Left lung (tissue), 10 donors: ENCODE results near the gene HORMAD2. TPM values are rescaled to one million over a fixed set of nuclear protein-coding genes. Genes with fewer than 3 reads are reported as not detected.
"Not testable (repeated sequence)": the region's sequence is repeated elsewhere in the genome, so short reads cannot be mapped to it uniquely, and the experiment has no call there.

Experiments used
- ATAC-seq: fragments of 200-7000 bp; cut with Tn5 transposase; one replicate; pipeline ENCODE4 v1.9.1; 2020; ENCODE audit warnings: moderate library complexity
- DNase-seq, 4 donors: peaks; one replicate each; pipeline ENCODE4 v3.0.0-alpha.2; 2013 to 2020
- H3K27ac ChIP-seq, 2 donors: fragments of 200-600 bp; sonication (generic) in 1 of 2; one replicate each; pipeline versions ENCODE4 v1.5.0 to v1.8.0; 2020 to 2021
- H3K27me3 ChIP-seq, 2 donors: fragments of 200-600 bp; sonication (generic) in 1 of 2; one replicate each; pipeline versions ENCODE4 v1.5.0 to v1.8.0; 2020 to 2021
- H3K36me3 ChIP-seq, 2 donors: fragments of 200-600 bp; sonication (generic) in 1 of 2; one replicate each; pipeline versions ENCODE4 v1.5.0 to v1.8.0; 2020 to 2021
- H3K4me1 ChIP-seq, 2 donors: fragments of 200-600 bp; one replicate each; pipeline ENCODE4 v1.8.0; 2021
- H3K4me3 ChIP-seq, 2 donors: fragments of 200-600 bp; sonication (generic) in 1 of 2; one replicate each; pipeline versions ENCODE4 v1.5.0 to v1.8.0; 2020 to 2021; ENCODE audit warnings: mild to moderate bottlenecking in 1 of 2
- H3K9me3 ChIP-seq, 2 donors: fragments of 200-600 bp; sonication (generic) in 1 of 2; one replicate each; pipeline versions ENCODE4 v1.5.0 to v1.8.0; 2020 to 2021
- CTCF ChIP-seq, 2 donors: fragments of 200-600 bp; sonication (generic) in 1 of 2; IDR thresholded peaks; one replicate each; pipeline versions ENCODE4 v1.5.0 to v1.8.0; 2021; ENCODE audit warnings: antibody characterized with exemption in 2 of 2
- intact Hi-C, 2 donors: fragments of 100-400 bp; cut with DNase I; formaldehyde crosslinking; loops; one replicate each; pipeline versions ENCODE4 v1.11.2 to v1.14.2; 2022
- polyA plus RNA-seq, 6 donors: library from polyadenylated mRNA; unstranded; fragments of 120-200 nt; gene quantifications; one replicate each; pipeline ENCODE4 v1.2.1, GENCODE V29; 2013; ENCODE audit not compliant: insufficient read length in 6 of 6
- total RNA-seq, 2 donors: library from RNA; stranded (reverse); fragmentation: NEBNext Ultra II Directional; extraction: Animal tissue kit (Norgen Biotek cat#: 25700); gene quantifications; one replicate each; pipeline ENCODE4 v1.2.1, GENCODE V29; 2021
- donor health status: DM: no; HTN: yes; CAD: no.
- donor health status: DM: no; HTN: no; CAD: no.

HORMAD2 gene
- total and polyA plus RNA-seq, 8 donors, result 0.13 to 0.74 (median 0.20) TPM; not detected in 2

- no peak for DNase-seq
- no peak for TF ChIP-seq CTCF (IDR thresholded peaks at IDR 0.05)
- H3K27ac ChIP-seq, result no peak overlapping the region
Measured at GRCh38 chr22:30054764-30055069, 25.5 kb upstream of the HORMAD2 start.

GRCh38 chr22:30056015-30056414 lies 24.2 kb upstream of the HORMAD2 start:
- Histone ChIP-seq H3K27ac (no peak overlapping the region), H3K4me1 (no peaks in the 10 kb centered on the region), H3K4me3 (no peak overlapping the region), H3K9me3 (peaks cover 0 to 4% of the 10 kb centered on the region in 2 donors), H3K36me3 (no peaks in the 10 kb centered on the region), H3K27me3 (no peaks in the 10 kb centered on the region)
- no peak for TF ChIP-seq CTCF (IDR thresholded peaks at IDR 0.05)
- intact Hi-C loops, result no loop called here
- DNase-seq (peak in 1 of 4 donors; percentile 24), ATAC-seq (peak; percentile 92)

More at GRCh38 chr22:30054764-30055069, 25.5 kb upstream of the HORMAD2 start:
- H3K27me3 ChIP-seq, result no peaks in the 10 kb centered on the region
- H3K9me3 ChIP-seq, result peaks cover 0 to 4% of the 10 kb centered on the region in 2 donors
- H3K4me1 ChIP-seq, result no peaks in the 10 kb centered on the region
- no peaks in the 10 kb centered on the region for H3K36me3 ChIP-seq
- ATAC-seq, result no peak
- no peak overlapping the region for H3K4me3 ChIP-seq
- intact Hi-C loops, result no loop called here

GRCh38 chr22:30057375-30057774 lies 22.9 kb upstream of the HORMAD2 start:
- Histone ChIP-seq H3K4me1 (no peaks in the 10 kb centered on the region), H3K4me3 (no peak overlapping the region), H3K27me3 (no peaks in the 10 kb centered on the region), H3K9me3 (peaks cover 0 to 4% of the 10 kb centered on the region in 2 donors), H3K27ac (no peak overlapping the region), H3K36me3 (no peaks in the 10 kb centered on the region)
- intact Hi-C loops, result no loop called here
- no peak for ATAC-seq
- TF ChIP-seq CTCF (IDR thresholded peaks at IDR 0.05), result no peak
- no peak for DNase-seq

- H3K27ac ChIP-seq, H3K27me3 ChIP-seq, ATAC-seq, H3K4me1 ChIP-seq, intact Hi-C loops, H3K4me3 ChIP-seq, DNase-seq, H3K36me3 ChIP-seq: not testable (repeated sequence)
- H3K9me3 ChIP-seq, result peaks cover 0 to 13% of the 10 kb centered on the region in 2 donors
Measured at GRCh38 chr22:30059346-30060020, 20.8 kb upstream of the HORMAD2 start.

GRCh38 chr22:30061094-30061493 lies 19.2 kb upstream of the HORMAD2 start:
- H3K27ac ChIP-seq, DNase-seq, ATAC-seq, H3K36me3 ChIP-seq, H3K27me3 ChIP-seq, intact Hi-C loops, H3K4me1 ChIP-seq, H3K4me3 ChIP-seq: not testable (repeated sequence)
- H3K9me3 ChIP-seq, result peaks cover 0 to 24% of the 10 kb centered on the region in 2 donors

GRCh38 chr22:30062259-30062658 lies 18.0 kb upstream of the HORMAD2 start:
- Histone ChIP-seq H3K36me3 (no peaks in the 10 kb centered on the region), H3K9me3 (peaks cover 0 to 24% of the 10 kb centered on the region in 2 donors), H3K4me1 (no peaks in the 10 kb centered on the region), H3K27ac (no peak overlapping the region), H3K27me3 (no peaks in the 10 kb centered on the region), H3K4me3 (no peak overlapping the region)
- DNase-seq (no peak), ATAC-seq (no peak)
- no peak for TF ChIP-seq CTCF (IDR thresholded peaks at IDR 0.05)
- intact Hi-C loops, result no loop called here
